Astrocyte (in vitro differentiated cells and primary cell): Measurements from ENCODE around the gene LRP1B. TPM values are rescaled to one million over a fixed set of nuclear protein-coding genes. Genes with fewer than 3 reads are reported as not detected.

Experiments
- DNase-seq: peaks from one replicate; pipeline ENCODE4 v3.0.0-alpha.2; 2010; ENCODE audit warnings: low read depth
- FAIRE-seq: peaks from 2 replicates; lab custom pipeline; 2011; peaks lifted over from hg19 to GRCh38; lab: Jason Lieb, UNC
- H2AFZ ChIP-seq: 2 replicates; pipeline ENCODE4 v1.6.0; 2012; ENCODE audit warnings: low read depth, low read length, inconsistent platforms
- H3K27ac ChIP-seq: 2 replicates; pipeline ENCODE4 v1.5.1; 2011; ENCODE audit warnings: low read depth, low read length, inconsistent platforms
- H3K27me3 ChIP-seq: 2 replicates; pipeline ENCODE4 v1.6.0; 2011; ENCODE audit warnings: low read length, inconsistent platforms; ENCODE audit not compliant: insufficient read depth
- H3K36me3 ChIP-seq: 2 replicates; pipeline ENCODE4 v1.5.1; 2011; ENCODE audit warnings: low read length, inconsistent platforms; ENCODE audit not compliant: insufficient read depth
- H3K4me1 ChIP-seq: 2 replicates; pipeline ENCODE4 v1.5.1; 2011; ENCODE audit warnings: low read length, inconsistent platforms; ENCODE audit not compliant: insufficient read depth
- H3K4me2 ChIP-seq: 2 replicates; pipeline ENCODE4 v1.6.0; 2012; ENCODE audit warnings: low read length, inconsistent platforms
- H3K4me3 ChIP-seq: 2 replicates; pipeline ENCODE4 v1.5.1; 2011; ENCODE audit warnings: low read depth, mild to moderate bottlenecking, low read length, inconsistent platforms; ENCODE audit not compliant: insufficient read depth
- H3K79me2 ChIP-seq: 2 replicates; pipeline ENCODE4 v1.6.0; 2012; ENCODE audit warnings: mild to moderate bottlenecking, low read length, inconsistent platforms; ENCODE audit not compliant: insufficient read depth
- H3K9ac ChIP-seq: 2 replicates; pipeline ENCODE4 v1.6.0; 2012; ENCODE audit warnings: mild to moderate bottlenecking, low read length, inconsistent platforms
- H3K9me3 ChIP-seq: 2 replicates; pipeline ENCODE4 v1.5.1; 2012; ENCODE audit warnings: low read depth, mild to moderate bottlenecking, low read length, inconsistent platforms; ENCODE audit not compliant: insufficient read depth
- H4K20me1 ChIP-seq: 2 replicates; pipeline ENCODE4 v1.6.0; 2012; ENCODE audit warnings: low read length, inconsistent platforms; ENCODE audit not compliant: insufficient read depth
- H3K27ac Mint-ChIP-seq: one replicate; pipeline ENCODE4 v1.8.0; 2021; ENCODE audit warnings: mild to moderate bottlenecking, mixed read lengths; ENCODE audit not compliant: unreplicated experiment
- H3K27me3 Mint-ChIP-seq: one replicate; pipeline ENCODE4 v1.8.0; 2021; ENCODE audit warnings: low read depth, mixed read lengths; ENCODE audit not compliant: unreplicated experiment
- H3K36me3 Mint-ChIP-seq: one replicate; pipeline ENCODE4 v1.8.0; 2021; ENCODE audit warnings: low read depth, mixed read lengths; ENCODE audit not compliant: unreplicated experiment
- H3K4me1 Mint-ChIP-seq: one replicate; pipeline ENCODE4 v1.8.0; 2021; ENCODE audit warnings: low read depth, mixed read lengths; ENCODE audit not compliant: unreplicated experiment
- H3K4me3 Mint-ChIP-seq: one replicate; pipeline ENCODE4 v1.8.0; 2021; ENCODE audit warnings: mild to moderate bottlenecking, moderate library complexity, mixed read lengths; ENCODE audit not compliant: unreplicated experiment
- H3K9me3 Mint-ChIP-seq: one replicate; pipeline ENCODE4 v1.8.0; 2021; ENCODE audit warnings: mild to moderate bottlenecking, mixed read lengths; ENCODE audit not compliant: unreplicated experiment
- EZH2 ChIP-seq: IDR thresholded peaks from 2 replicates; pipeline ENCODE4 v1.6.1; 2012; ENCODE audit warnings: mild to moderate bottlenecking, low read length, inconsistent platforms; ENCODE audit not compliant: insufficient read depth
- total RNA-seq: library from RNA; stranded (reverse); gene quantifications from 2 replicates; pipeline ENCODE4 v1.2.1, GENCODE V29; 2021
- TF ChIP-seq, protein P1 (sequence below): IDR thresholded peaks from 2 replicates; pipeline ENCODE4 v1.5.1; 2011; ENCODE audit warnings: low read depth, mild to moderate bottlenecking, inconsistent platforms, low read length, moderate library complexity; ENCODE audit not compliant: insufficient read depth

Gene LRP1B
- total RNA-seq, 1 donor from 2014 or later = 1.5 TPM

DNA sequence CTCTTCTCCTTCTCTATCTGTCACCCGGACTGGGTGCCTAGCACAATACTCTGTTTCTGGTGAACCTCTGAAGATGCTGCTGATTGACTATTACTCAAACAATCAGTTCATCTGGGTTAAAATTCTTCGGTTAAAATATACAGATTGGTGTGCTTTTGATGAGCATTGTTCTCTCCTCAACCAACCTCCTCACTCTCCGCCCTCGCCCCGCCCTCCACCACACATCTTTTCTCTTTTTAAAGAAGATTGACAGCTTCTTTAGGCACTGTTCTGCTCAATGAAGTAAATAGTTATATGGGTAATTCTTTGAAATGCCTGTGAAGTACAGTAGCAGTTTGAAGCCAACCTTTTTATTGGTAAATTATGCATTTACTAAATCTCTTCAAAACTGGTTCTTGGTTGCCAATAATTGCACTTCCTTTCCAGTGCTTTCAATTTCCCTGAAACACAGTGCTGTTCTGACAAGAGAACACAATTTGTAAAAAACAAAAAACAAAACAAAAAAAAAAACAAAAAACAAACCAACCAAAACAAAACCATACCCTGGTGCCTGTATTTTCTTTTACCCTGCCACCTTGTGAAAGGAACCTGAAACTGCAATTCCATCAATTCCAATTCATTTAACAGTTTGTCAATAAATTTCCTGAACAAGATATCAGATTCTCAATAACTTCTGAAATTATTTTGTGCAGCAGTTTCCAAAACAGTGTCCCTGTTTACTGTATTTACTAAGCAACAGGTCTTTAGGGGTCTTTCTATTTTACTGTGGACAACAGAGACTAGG is 188.6 kb downstream of the LRP1B start:
- no peaks in the 10 kb centered on the region for H3K9me3 ChIP-seq
- peaks cover 1% of the 10 kb centered on the region for H3K4me1 Mint-ChIP-seq
- no peaks in the 10 kb centered on the region for H3K4me1 ChIP-seq
- FAIRE-seq (no peak), DNase-seq (no peak)
- no peak overlapping the region for H2AFZ ChIP-seq
- no peaks in the 10 kb centered on the region for H4K20me1 ChIP-seq
- H3K4me2 ChIP-seq = no peak overlapping the region
- no peak overlapping the region for H3K27ac ChIP-seq
- no peaks in the 10 kb centered on the region for H3K36me3 Mint-ChIP-seq
- no peak overlapping the region for H3K4me3 ChIP-seq
- no peaks in the 10 kb centered on the region for H3K79me2 ChIP-seq
- H3K9ac ChIP-seq = no peak overlapping the region
- H3K9me3 Mint-ChIP-seq = peaks cover 6% of the 10 kb centered on the region
- no peaks in the 10 kb centered on the region for H3K27me3 ChIP-seq
- TF ChIP-seq, protein P1, sequence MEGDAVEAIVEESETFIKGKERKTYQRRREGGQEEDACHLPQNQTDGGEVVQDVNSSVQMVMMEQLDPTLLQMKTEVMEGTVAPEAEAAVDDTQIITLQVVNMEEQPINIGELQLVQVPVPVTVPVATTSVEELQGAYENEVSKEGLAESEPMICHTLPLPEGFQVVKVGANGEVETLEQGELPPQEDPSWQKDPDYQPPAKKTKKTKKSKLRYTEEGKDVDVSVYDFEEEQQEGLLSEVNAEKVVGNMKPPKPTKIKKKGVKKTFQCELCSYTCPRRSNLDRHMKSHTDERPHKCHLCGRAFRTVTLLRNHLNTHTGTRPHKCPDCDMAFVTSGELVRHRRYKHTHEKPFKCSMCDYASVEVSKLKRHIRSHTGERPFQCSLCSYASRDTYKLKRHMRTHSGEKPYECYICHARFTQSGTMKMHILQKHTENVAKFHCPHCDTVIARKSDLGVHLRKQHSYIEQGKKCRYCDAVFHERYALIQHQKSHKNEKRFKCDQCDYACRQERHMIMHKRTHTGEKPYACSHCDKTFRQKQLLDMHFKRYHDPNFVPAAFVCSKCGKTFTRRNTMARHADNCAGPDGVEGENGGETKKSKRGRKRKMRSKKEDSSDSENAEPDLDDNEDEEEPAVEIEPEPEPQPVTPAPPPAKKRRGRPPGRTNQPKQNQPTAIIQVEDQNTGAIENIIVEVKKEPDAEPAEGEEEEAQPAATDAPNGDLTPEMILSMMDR = peak; percentile 20
- no peak for TF ChIP-seq EZH2
- no peaks in the 10 kb centered on the region for H3K36me3 ChIP-seq
- no peaks in the 10 kb centered on the region for H3K27me3 Mint-ChIP-seq
- H3K4me3 Mint-ChIP-seq = no peak overlapping the region
- no peak overlapping the region for H3K27ac Mint-ChIP-seq

- no peaks in the 10 kb centered on the region for H3K27me3 ChIP-seq
- no peaks in the 10 kb centered on the region for H3K36me3 ChIP-seq
- TF ChIP-seq, protein P1 = no peak
- no peaks in the 10 kb centered on the region for H3K9me3 ChIP-seq
- H3K27me3 Mint-ChIP-seq = no peaks in the 10 kb centered on the region
- H4K20me1 ChIP-seq = no peaks in the 10 kb centered on the region
- no peak overlapping the region for H3K4me3 Mint-ChIP-seq
- H3K79me2 ChIP-seq = no peaks in the 10 kb centered on the region
- no peak overlapping the region for H3K4me3 ChIP-seq
- no peak overlapping the region for H3K27ac ChIP-seq
- H3K4me2 ChIP-seq = no peak overlapping the region
- peaks cover 1% of the 10 kb centered on the region for H3K4me1 Mint-ChIP-seq
- no peak for DNase-seq
- no peak overlapping the region for H3K27ac Mint-ChIP-seq
- FAIRE-seq = no peak
- H3K4me1 ChIP-seq = no peaks in the 10 kb centered on the region
- no peak overlapping the region for H3K9ac ChIP-seq
- peaks cover 6% of the 10 kb centered on the region for H3K9me3 Mint-ChIP-seq
- no peak overlapping the region for H2AFZ ChIP-seq
- H3K36me3 Mint-ChIP-seq = no peaks in the 10 kb centered on the region
These were observed 189.6 kb downstream of the LRP1B start for GRCh38 chr2:141941210-141941714.

DNA sequence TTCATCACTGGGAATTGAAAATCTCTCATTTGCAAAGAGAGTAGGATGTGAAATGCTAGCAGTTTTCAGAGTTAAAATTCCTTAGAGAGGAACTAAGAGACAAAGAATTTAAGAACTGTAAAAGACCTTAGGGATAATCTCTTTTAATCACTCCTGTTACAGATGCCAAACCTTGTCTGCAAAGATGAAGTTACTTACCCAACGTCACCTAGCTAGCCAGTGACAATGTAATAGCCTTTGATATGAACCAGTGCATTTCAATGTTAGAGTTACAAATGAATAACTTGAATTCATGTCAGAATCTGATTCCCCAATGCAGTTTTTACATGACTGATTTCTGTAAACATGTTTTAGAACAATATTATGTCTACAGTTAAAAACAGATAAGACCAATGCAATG is 190.1 kb downstream of the LRP1B start:
- Histone ChIP-seq H2AFZ (no peak overlapping the region), H3K4me2 (no peak overlapping the region), H3K4me1 (no peaks in the 10 kb centered on the region), H3K79me2 (no peaks in the 10 kb centered on the region), H3K9ac (no peak overlapping the region), H4K20me1 (no peaks in the 10 kb centered on the region), H3K4me3 (no peak overlapping the region), H3K27ac (no peak overlapping the region), H3K27me3 (no peaks in the 10 kb centered on the region), H3K36me3 (no peaks in the 10 kb centered on the region), H3K9me3 (no peaks in the 10 kb centered on the region)
- DNase-seq (no peak), FAIRE-seq (no peak)
- Mint-ChIP-seq H3K27ac (no peak overlapping the region), H3K27me3 (no peaks in the 10 kb centered on the region), H3K9me3 (peaks cover 6% of the 10 kb centered on the region), H3K4me1 (peaks cover 1% of the 10 kb centered on the region), H3K36me3 (no peaks in the 10 kb centered on the region), H3K4me3 (no peak overlapping the region)
- TF ChIP-seq, protein P1 = no peak
- TF ChIP-seq EZH2 = no peak
